ENCODE data around the gene LRFN5.
"Not testable (repeated sequence)": the region's sequence is repeated elsewhere in the genome, so short reads cannot be mapped to it uniquely, and the experiment has no call there.

The LRFN5 gene

GRCh38 chr14:41899416-41899815 lies 292.7 kb downstream of the LRFN5 start:
- DNase-seq (ENCODE audit: low spot score) = no peak

- no peak for DNase-seq (ENCODE audit: low spot score)
Observed at GRCh38 chr14:41900644-41901043, 294.0 kb downstream of the LRFN5 start.

GRCh38 chr14:41901089-41901488 lies 294.4 kb downstream of the LRFN5 start:
- DNase-seq (ENCODE audit: low spot score) = no peak

GRCh38 chr14:41905394-41905964 lies 298.8 kb downstream of the LRFN5 start:
- no peak for DNase-seq (ENCODE audit: low spot score)

GRCh38 chr14:41911155-41911554 lies 304.5 kb downstream of the LRFN5 start:
- DNase-seq (ENCODE audit: low spot score) = not testable (repeated sequence)

GRCh38 chr14:41913398-41913797 lies 306.7 kb downstream of the LRFN5 start:
- DNase-seq (ENCODE audit: low spot score) = no peak

GRCh38 chr14:41915732-41916131 lies 309.1 kb downstream of the LRFN5 start:
- DNase-seq (ENCODE audit: low spot score) = no peak

- DNase-seq (ENCODE audit: low spot score) = no peak
Observed at GRCh38 chr14:41916313-41916712, 309.6 kb downstream of the LRFN5 start.

GRCh38 chr14:41925409-41925808 lies 318.7 kb downstream of the LRFN5 start:
- DNase-seq (ENCODE audit: low spot score) = peak; percentile 15

GRCh38 chr14:41950428-41951151 lies 343.9 kb downstream of the LRFN5 start:
- no peak for DNase-seq (ENCODE audit: low spot score)

All from iPS-NIHi11 (cell line).